ENCODE results near the gene AGMO. TPM values are rescaled to one million over a fixed set of nuclear protein-coding genes. Genes with fewer than 3 reads are reported as not detected.
"Not testable (repeated sequence)": the region's sequence is repeated elsewhere in the genome, so short reads cannot be mapped to it uniquely, and the experiment has no call there.

Gene AGMO
- total RNA-seq, 3 donors from 2014 or later = 0.89 to 3.0 (median 1.3) TPM

GRCh38 chr7:15556339-15557105, 5.3 kb downstream of the AGMO start:
- intact Hi-C loops (cut with DNase I, micrococcal nuclease) = no loop called here
- DNase-seq (no peak), ATAC-seq (no peak)
- Histone ChIP-seq H3K4me3 (no peak overlapping the region), H3K4me1 (ENCODE audit: low read depth) (peaks cover 3% of the 10 kb centered on the region), H3K36me3 (ENCODE audit: low read depth) (no peaks in the 10 kb centered on the region), H3K9me3 (no peaks in the 10 kb centered on the region)
- TF ChIP-seq CTCF (IDR thresholded peaks at IDR 0.05) = no peak

- H3K9me3 ChIP-seq = no peaks in the 10 kb centered on the region
- ATAC-seq (no peak), DNase-seq (no peak)
- H3K36me3 ChIP-seq (ENCODE audit: low read depth) = no peaks in the 10 kb centered on the region
- H3K4me3 ChIP-seq = no peak overlapping the region
- H3K4me1 ChIP-seq (ENCODE audit: low read depth) = peaks cover 3% of the 10 kb centered on the region
- TF ChIP-seq CTCF (IDR thresholded peaks at IDR 0.05) = no peak
- intact Hi-C loops (cut with DNase I, micrococcal nuclease) = no loop called here
Measured at GRCh38 chr7:15555381-15555859, 6.4 kb downstream of the AGMO start.

- Histone ChIP-seq H3K36me3 (ENCODE audit: low read depth) (no peaks in the 10 kb centered on the region), H3K9me3 (no peaks in the 10 kb centered on the region), H3K4me1 (ENCODE audit: low read depth) (peaks cover 3% of the 10 kb centered on the region), H3K4me3 (no peak overlapping the region)
- intact Hi-C loops (cut with DNase I, micrococcal nuclease) = no loop called here
- no peak for TF ChIP-seq CTCF (IDR thresholded peaks at IDR 0.05)
- DNase-seq (no peak), ATAC-seq (no peak)
Measured at GRCh38 chr7:15554744-15555143, 7.1 kb downstream of the AGMO start.

- intact Hi-C loops (cut with DNase I, micrococcal nuclease) = no loop called here
- no peak for TF ChIP-seq CTCF (IDR thresholded peaks at IDR 0.05)
- no peak overlapping the region for H3K4me3 ChIP-seq
- no peaks in the 10 kb centered on the region for H3K36me3 ChIP-seq (ENCODE audit: low read depth)
- DNase-seq = no peak
- ATAC-seq = no peak
- no peaks in the 10 kb centered on the region for H3K9me3 ChIP-seq
- peaks cover 3% of the 10 kb centered on the region for H3K4me1 ChIP-seq (ENCODE audit: low read depth)
Measured at GRCh38 chr7:15554081-15554480, 7.7 kb downstream of the AGMO start.

GRCh38 chr7:15547320-15547719, 14.5 kb downstream of the AGMO start:
- DNase-seq; H3K4me1 ChIP-seq (ENCODE audit: low read depth); H3K9me3 ChIP-seq; intact Hi-C loops (cut with DNase I, micrococcal nuclease); ATAC-seq; H3K4me3 ChIP-seq; H3K36me3 ChIP-seq (ENCODE audit: low read depth): not testable (repeated sequence)

- ATAC-seq (no peak), DNase-seq (no peak)
- H3K4me1 ChIP-seq (ENCODE audit: low read depth) = no peaks in the 10 kb centered on the region
- intact Hi-C loops (cut with DNase I, micrococcal nuclease) = no loop called here
- H3K36me3 ChIP-seq (ENCODE audit: low read depth) = no peaks in the 10 kb centered on the region
- H3K9me3 ChIP-seq = no peaks in the 10 kb centered on the region
- no peak for TF ChIP-seq CTCF (IDR thresholded peaks at IDR 0.05)
- H3K4me3 ChIP-seq = no peak overlapping the region
Measured at GRCh38 chr7:15546272-15546792, 15.5 kb downstream of the AGMO start.

Measured in mucosa of descending colon (tissue), 3 donors.